A673 (cell line): ENCODE data around the gene CENPX. TPM values are rescaled to one million over a fixed set of nuclear protein-coding genes. Genes with fewer than 3 reads are reported as not detected.
"Not testable (repeated sequence)": the region's sequence is repeated elsewhere in the genome, so short reads cannot be mapped to it uniquely, and the experiment has no call there.

Source experiments
- BruUV-seq: library from RNA; stranded (reverse); fragments of 400-500 nt; replicated peaks from 2 replicates; lab custom pipeline; 2021; lab: Mats Ljungman, UMichigan
- CTCF ChIA-PET: fragments of 300-600 bp; sonication (Branson Sonifier 250); formaldehyde crosslinking; loops from one replicate; lab custom pipeline; 2022; ENCODE audit warnings: antibody characterized with exemption; lab: Charles Lee
- POLR2A ChIA-PET: fragments of 300-600 bp; sonication (Branson Sonifier 250); formaldehyde crosslinking; loops from one replicate; lab custom pipeline; 2022; ENCODE audit warnings: antibody characterized with exemption; ENCODE audit not compliant: low non-redundant PET; lab: Charles Lee
- DNase-seq: peaks from one replicate; pipeline ENCODE4 v3.0.0-alpha.2; 2015; ENCODE audit warnings: low spot score
- H3K27ac ChIP-seq: fragments of 200-600 bp; sonication (generic); 2 replicates; pipeline ENCODE4 v1.5.1; 2016; ENCODE audit warnings: mixed run types, low read depth, mild to moderate bottlenecking, mixed read lengths, antibody characterized with exemption, low read length; ENCODE audit not compliant: poor library complexity, severe bottlenecking
- H3K27me3 ChIP-seq: fragments of 200-600 bp; sonication (generic); replicated peaks from 2 replicates; pipeline ENCODE4 v1.6.1; 2017; ENCODE audit warnings: mixed run types, low read depth, mild to moderate bottlenecking, mixed read lengths, antibody characterized with exemption, low read length; ENCODE audit not compliant: insufficient read depth, poor library complexity
- H3K36me3 ChIP-seq: fragments of 200-600 bp; sonication (generic); 2 replicates; pipeline ENCODE4 v1.6.1; 2016; ENCODE audit warnings: mixed run types, mild to moderate bottlenecking, mixed read lengths, antibody characterized with exemption, low read length; ENCODE audit not compliant: insufficient read depth, poor library complexity, severe bottlenecking
- H3K4me1 ChIP-seq: fragments of 200-600 bp; sonication (generic); 2 replicates; pipeline ENCODE4 v1.6.1; 2017; ENCODE audit warnings: mixed run types, mild to moderate bottlenecking, mixed read lengths, antibody characterized with exemption, low read length; ENCODE audit not compliant: insufficient read depth, poor library complexity, severe bottlenecking
- H3K4me3 ChIP-seq: fragments of 200-600 bp; sonication (generic); 2 replicates; pipeline ENCODE4 v1.5.1; 2016; ENCODE audit warnings: low read depth, mixed run types, mild to moderate bottlenecking, mixed read lengths, low read length; ENCODE audit not compliant: poor library complexity, severe bottlenecking
- H3K9me3 ChIP-seq: fragments of 200-600 bp; sonication (generic); 2 replicates; pipeline ENCODE4 v1.6.1; 2016; ENCODE audit warnings: mixed run types, low read depth, mild to moderate bottlenecking, mixed read lengths, antibody characterized with exemption, low read length; ENCODE audit not compliant: poor library complexity, severe bottlenecking
- CTCF ChIP-seq: fragments of 300-800, 200-600 bp; sonication (generic); conservative IDR thresholded peaks from 2 replicates; pipeline ENCODE4 v1.5.1; 2017; ENCODE audit warnings: low read depth, mild to moderate bottlenecking, antibody characterized with exemption, low read length, moderate library complexity, mixed read lengths
- EZH2 ChIP-seq: fragments of 200-600 bp; sonication (generic); IDR thresholded peaks from 2 replicates; pipeline ENCODE4 v1.6.1; 2017; ENCODE audit warnings: borderline replicate concordance, low read depth, mild to moderate bottlenecking, mixed read lengths, antibody characterized with exemption, low read length; ENCODE audit not compliant: poor library complexity, severe bottlenecking
- intact Hi-C: fragments of 100-400 bp; cut with micrococcal nuclease; formaldehyde crosslinking; loops from one replicate; pipeline ENCODE4 v1.10.0; 2022; ENCODE audit not compliant: unreplicated experiment
- total RNA-seq: library from RNA; stranded (reverse); gene quantifications from 2 replicates; pipeline ENCODE4 v1.2.3, GENCODE V29; 2021

The CENPX gene
- total RNA-seq, 1 experiment from 2014 or later = 165 TPM

DNA sequence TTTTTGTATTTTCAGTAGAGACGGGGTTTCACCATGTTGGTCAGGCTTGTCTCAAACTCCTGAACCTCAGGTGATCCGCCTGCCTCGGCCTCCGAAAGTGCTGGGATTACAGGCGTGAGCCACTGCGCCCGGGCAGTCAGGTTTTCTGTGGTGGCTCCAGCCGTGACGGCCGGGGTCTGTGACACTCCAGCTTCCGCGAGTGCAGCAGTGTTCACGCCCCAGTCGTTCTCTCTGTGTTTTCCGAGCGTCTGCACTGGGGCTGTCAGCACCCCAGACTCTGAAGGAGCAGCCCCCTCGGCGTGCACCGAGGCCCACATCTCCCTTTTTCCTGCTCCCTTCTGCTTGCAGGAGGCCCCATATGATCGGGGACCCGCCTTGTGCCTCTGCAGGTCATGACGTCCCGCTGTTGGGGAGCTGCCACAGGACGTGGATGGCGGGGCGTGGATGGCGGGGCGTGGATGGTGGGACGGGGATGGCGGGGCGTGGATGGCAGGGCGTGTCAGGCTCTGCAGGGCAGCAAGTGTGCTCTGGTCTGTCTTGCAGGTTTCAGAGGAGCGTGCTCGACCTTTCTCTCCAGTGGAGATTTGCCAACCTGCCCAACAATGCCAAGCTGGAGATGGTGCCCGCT lies 39.6 kb downstream of the CENPX start:
- Histone ChIP-seq H3K27ac (no peak overlapping the region), H3K9me3 (no peaks in the 10 kb centered on the region), H3K4me3 (no peak overlapping the region), H3K36me3 (no peaks in the 10 kb centered on the region), H3K27me3 (no peaks in the 10 kb centered on the region), H3K4me1 (peaks cover 5% of the 10 kb centered on the region)
- no TSS peak for BruUV-seq
- TF ChIP-seq EZH2 (no peak), CTCF (no peak)
- POLR2A ChIA-PET = no interaction called here
- CTCF ChIA-PET = no interaction called here
- intact Hi-C loops = no loop called here
- no peak for DNase-seq

GRCh38 chr17:81981511-81981910 lies 41.2 kb downstream of the CENPX start:
- H3K36me3 ChIP-seq, intact Hi-C loops, H3K27me3 ChIP-seq, CTCF ChIA-PET, H3K4me3 ChIP-seq, H3K4me1 ChIP-seq, BruUV-seq, POLR2A ChIA-PET, H3K9me3 ChIP-seq, DNase-seq, H3K27ac ChIP-seq: not testable (repeated sequence)

- POLR2A ChIA-PET = no interaction called here
Measured at GRCh38 chr17:81980707-81981343, 41.9 kb downstream of the CENPX start.

More at GRCh38 chr17:81980707-81981343, 41.9 kb downstream of the CENPX start:
- no peak for TF ChIP-seq CTCF
- TF ChIP-seq EZH2 = no peak
- Histone ChIP-seq H3K4me3 (no peak overlapping the region), H3K9me3 (no peaks in the 10 kb centered on the region), H3K27me3 (no peaks in the 10 kb centered on the region), H3K27ac (no peak overlapping the region), H3K4me1 (peaks cover 5% of the 10 kb centered on the region), H3K36me3 (no peaks in the 10 kb centered on the region)
- no peak for DNase-seq
- no TSS peak for BruUV-seq
- intact Hi-C loops = no loop called here
- CTCF ChIA-PET = no interaction called here
